GM18951 (cell line): Measurements from ENCODE around the gene NTM.

Source experiments
- POLR2A ChIP-seq: IDR thresholded peaks from 4 replicates; pipeline ENCODE4 v1.6.1; 2011; ENCODE audit warnings: mild to moderate bottlenecking; ENCODE audit not compliant: insufficient read length, insufficient read depth; ENCODE audit errors: extremely low read depth
- in situ Hi-C: fragments of 300-500 bp; cut with MboI; formaldehyde crosslinking; loops from one replicate; pipeline ENCODE4 v1.12.0; 2022; ENCODE audit warnings: low sequenced_read_pairs, mixed read lengths, inconsistent platforms; ENCODE audit not compliant: unreplicated experiment

NTM gene

GRCh38 chr11:131985846-131986301 lies 615.5 kb downstream of the NTM start:
- no peak for TF ChIP-seq POLR2A
- in situ Hi-C loops, result no loop called here

- in situ Hi-C loops, result no loop called here
- TF ChIP-seq POLR2A, result no peak
Observed at GRCh38 chr11:131987703-131988102, 617.3 kb downstream of the NTM start.

- TF ChIP-seq POLR2A, result no peak
- in situ Hi-C loops, result no loop called here
Observed at GRCh38 chr11:131991606-131992005, 621.2 kb downstream of the NTM start.

- no peak for TF ChIP-seq POLR2A
- in situ Hi-C loops, result no loop called here
Observed at GRCh38 chr11:131993246-131993645, 622.8 kb downstream of the NTM start.

- in situ Hi-C loops, result no loop called here
- no peak for TF ChIP-seq POLR2A
Observed at GRCh38 chr11:131998020-131998419, 627.6 kb downstream of the NTM start.

- TF ChIP-seq POLR2A, result no peak
- in situ Hi-C loops, result no loop called here
Observed at GRCh38 chr11:131999084-131999483, 628.7 kb downstream of the NTM start.

GRCh38 chr11:131999955-132000354 lies 629.5 kb downstream of the NTM start:
- no peak for TF ChIP-seq POLR2A
- in situ Hi-C loops, result no loop called here

GRCh38 chr11:132005887-132006286 lies 635.5 kb downstream of the NTM start:
- in situ Hi-C loops, result no loop called here
- TF ChIP-seq POLR2A, result no peak

GRCh38 chr11:132006884-132007580 lies 636.6 kb downstream of the NTM start:
- in situ Hi-C loops, result no loop called here
- TF ChIP-seq POLR2A, result no peak

GRCh38 chr11:132008226-132008625 lies 637.8 kb downstream of the NTM start:
- in situ Hi-C loops, result no loop called here
- TF ChIP-seq POLR2A, result no peak

- no peak for TF ChIP-seq POLR2A
- in situ Hi-C loops, result no loop called here
Observed at GRCh38 chr11:132008872-132009271, 638.5 kb downstream of the NTM start.

- in situ Hi-C loops, result no loop called here
Observed at GRCh38 chr11:132020001-132020400, 649.6 kb downstream of the NTM start.

GRCh38 chr11:132022285-132022684 lies 651.9 kb downstream of the NTM start:
- in situ Hi-C loops, result no loop called here
- TF ChIP-seq POLR2A, result no peak

More at GRCh38 chr11:132020001-132020400, 649.6 kb downstream of the NTM start:
- TF ChIP-seq POLR2A, result no peak

GRCh38 chr11:132022733-132023478 lies 652.5 kb downstream of the NTM start:
- TF ChIP-seq POLR2A, result no peak
- in situ Hi-C loops, result no loop called here
